Fibroblast of lung (primary cell): ENCODE measurements around the gene CALCB.

ENCODE experiments used
- CTCF ChIP-seq, 2 donors: IDR thresholded peaks in 1 of 2; conservative IDR thresholded peaks in 1 of 2; 1 replicate in 1 of 2; 2 replicates in 1 of 2; pipeline ENCODE4 v1.5.1; 2011 to 2012; ENCODE audit warnings: low read length in 2 of 2, control low read depth in 1 of 2, inconsistent platforms in 1 of 2, low read depth in 1 of 2, mild to moderate bottlenecking in 1 of 2
- EZH2 ChIP-seq: IDR thresholded peaks from 2 replicates; pipeline ENCODE4 v1.5.1; 2012; ENCODE audit warnings: low read length, control low read depth, mild to moderate bottlenecking; ENCODE audit errors: missing control alignments

DNA sequence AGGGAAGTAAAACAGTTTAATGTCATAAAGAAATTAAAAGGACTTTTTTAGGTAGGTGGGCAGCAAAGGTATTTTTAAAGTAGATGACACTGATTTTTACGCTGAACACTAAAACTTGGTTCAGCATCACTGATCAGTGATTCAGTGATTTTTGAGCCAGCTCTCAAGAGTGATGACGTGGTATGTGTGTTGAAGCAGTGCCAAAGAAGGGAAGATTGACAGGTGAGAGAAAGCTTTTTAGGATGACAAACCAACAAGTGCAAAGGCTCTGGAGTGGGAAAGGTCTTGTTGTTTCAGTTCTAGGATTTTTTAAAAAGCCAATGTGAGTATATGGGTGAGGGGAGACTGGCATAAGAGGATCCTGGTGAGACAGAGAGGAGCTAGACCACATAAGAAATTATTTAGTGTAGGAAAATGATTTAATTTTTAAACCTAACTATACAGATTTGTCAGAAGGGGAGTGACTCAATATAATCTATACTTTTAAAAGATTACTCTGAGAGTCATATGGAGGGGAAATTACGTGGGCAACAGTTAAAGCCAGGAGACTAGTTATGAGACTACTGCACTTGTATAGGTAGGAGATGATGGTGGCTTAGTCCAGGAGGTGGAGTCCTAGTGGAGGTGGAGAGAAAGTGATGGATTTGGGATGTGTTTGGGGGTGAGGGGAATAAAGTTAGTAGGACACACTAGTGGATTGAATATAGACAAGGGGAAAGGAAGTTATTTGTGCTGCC is 17.6 kb upstream of the CALCB start:
- TF ChIP-seq CTCF (conservative IDR thresholded peaks at IDR 0.05 in 1 of 2, IDR thresholded peaks at IDR 0.05 in 1 of 2; ENCODE audit: low read depth in 1 of 2, low read length in 2 of 2), result no peak
- no peak for TF ChIP-seq EZH2
